ENCODE data around the gene CFAP299.

DNA sequence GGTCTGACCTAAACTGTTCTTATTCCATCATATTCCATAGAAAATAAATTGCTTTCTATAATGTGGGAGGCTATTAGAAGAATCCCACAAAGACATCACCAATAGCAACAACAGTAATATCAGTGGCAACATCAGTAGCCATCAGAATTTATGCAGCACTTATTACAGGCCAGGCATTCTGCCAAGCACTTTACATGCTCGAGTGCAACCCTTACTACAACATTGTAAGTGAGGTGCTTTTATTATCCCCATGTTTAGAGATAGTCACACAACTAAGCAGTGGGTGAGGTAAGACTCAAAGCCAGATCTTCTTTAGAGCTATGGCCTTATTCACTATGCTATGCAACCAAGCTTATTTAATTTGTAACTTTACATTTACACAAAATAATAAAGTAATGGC lies 377.9 kb downstream of the CFAP299 start:
- TF ChIP-seq, protein P1, sequence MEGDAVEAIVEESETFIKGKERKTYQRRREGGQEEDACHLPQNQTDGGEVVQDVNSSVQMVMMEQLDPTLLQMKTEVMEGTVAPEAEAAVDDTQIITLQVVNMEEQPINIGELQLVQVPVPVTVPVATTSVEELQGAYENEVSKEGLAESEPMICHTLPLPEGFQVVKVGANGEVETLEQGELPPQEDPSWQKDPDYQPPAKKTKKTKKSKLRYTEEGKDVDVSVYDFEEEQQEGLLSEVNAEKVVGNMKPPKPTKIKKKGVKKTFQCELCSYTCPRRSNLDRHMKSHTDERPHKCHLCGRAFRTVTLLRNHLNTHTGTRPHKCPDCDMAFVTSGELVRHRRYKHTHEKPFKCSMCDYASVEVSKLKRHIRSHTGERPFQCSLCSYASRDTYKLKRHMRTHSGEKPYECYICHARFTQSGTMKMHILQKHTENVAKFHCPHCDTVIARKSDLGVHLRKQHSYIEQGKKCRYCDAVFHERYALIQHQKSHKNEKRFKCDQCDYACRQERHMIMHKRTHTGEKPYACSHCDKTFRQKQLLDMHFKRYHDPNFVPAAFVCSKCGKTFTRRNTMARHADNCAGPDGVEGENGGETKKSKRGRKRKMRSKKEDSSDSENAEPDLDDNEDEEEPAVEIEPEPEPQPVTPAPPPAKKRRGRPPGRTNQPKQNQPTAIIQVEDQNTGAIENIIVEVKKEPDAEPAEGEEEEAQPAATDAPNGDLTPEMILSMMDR (IDR thresholded peaks at IDR 0.05; ENCODE audit: low read length), result no peak
- TF ChIP-seq EZH2phosphoT487 (IDR thresholded peaks at IDR 0.05; ENCODE audit: low read length) (no peak), EZH2 (optimal IDR thresholded peaks at IDR 0.05; ENCODE audit: low read depth, low read length) (no peak)

All from MM.1S (cell line).